ENCODE data around the gene WRAP73. TPM values are rescaled to one million over a fixed set of nuclear protein-coding genes. Genes with fewer than 3 reads are reported as not detected.

Gene WRAP73
- total and polyA plus RNA-seq, 9 of the 15 experiments (the other 6 are each of a cell fraction or from before 2014, with no cell fraction given) = 4.3 to 51.8 (median 30.1) TPM

GRCh38 chr1:3668585-3669300, 18.8 kb upstream of the WRAP73 start (continued):
- TF ChIP-seq, protein P1, sequence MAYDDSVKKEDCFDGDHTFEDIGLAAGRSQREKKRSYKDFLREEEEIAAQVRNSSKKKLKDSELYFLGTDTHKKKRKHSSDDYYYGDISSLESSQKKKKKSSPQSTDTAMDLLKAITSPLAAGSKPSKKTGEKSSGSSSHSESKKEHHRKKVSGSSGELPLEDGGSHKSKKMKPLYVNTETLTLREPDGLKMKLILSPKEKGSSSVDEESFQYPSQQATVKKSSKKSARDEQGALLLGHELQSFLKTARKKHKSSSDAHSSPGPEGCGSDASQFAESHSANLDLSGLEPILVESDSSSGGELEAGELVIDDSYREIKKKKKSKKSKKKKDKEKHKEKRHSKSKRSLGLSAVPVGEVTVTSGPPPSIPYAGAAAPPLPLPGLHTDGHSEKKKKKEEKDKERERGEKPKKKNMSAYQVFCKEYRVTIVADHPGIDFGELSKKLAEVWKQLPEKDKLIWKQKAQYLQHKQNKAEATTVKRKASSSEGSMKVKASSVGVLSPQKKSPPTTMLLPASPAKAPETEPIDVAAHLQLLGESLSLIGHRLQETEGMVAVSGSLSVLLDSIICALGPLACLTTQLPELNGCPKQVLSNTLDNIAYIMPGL (CRISPR knock-in tag; IDR thresholded peaks at IDR 0.05) = no peak
- TF ChIP-seq TRIM24 (IDR thresholded peaks at IDR 0.05) (0 out of 4 replicates have a peak, but pooled peaks of 1 of the 2 experiments have one; percentile 12), HLTF (IDR thresholded peaks at IDR 0.05) (no peak), CSDE1 (IDR thresholded peaks at IDR 0.05) (no peak), ZNF584 (CRISPR knock-in tag; IDR thresholded peaks at IDR 0.05; ENCODE audit: low read depth) (no peak), RBM15 (IDR thresholded peaks at IDR 0.05; ENCODE audit: insufficient read depth, low read length) (no peak), JUND (IDR thresholded peaks at IDR 0.05; ENCODE audit: borderline replicate concordance, low read depth, low read length) (no peak), JUND (tag; IDR thresholded peaks at IDR 0.05; ENCODE audit: borderline replicate concordance, low read depth, low read length) (no peak), SMAD2 (IDR thresholded peaks at IDR 0.05; ENCODE audit: low read depth, low read length) (no peak), NFIX (CRISPR knock-in tag; IDR thresholded peaks at IDR 0.05; ENCODE audit: low read depth) (no peak), POLR2AphosphoS5 (IDR thresholded peaks at IDR 0.05; ENCODE audit: control insufficient read depth, insufficient read depth, low read depth, low read length) (no peak), ZNF24 (IDR thresholded peaks at IDR 0.05) (no peak), TFE3 (CRISPR knock-in tag; IDR thresholded peaks at IDR 0.05) (no peak), MAZ (CRISPR knock-in tag; conservative IDR thresholded peaks at IDR 0.05 in 1 of 2, IDR thresholded peaks at IDR 0.05 in 1 of 2) (peak in 1 of 2 experiments; percentile 52; a peak in 1 of 4 replicates), TCF3 (CRISPR knock-in tag; IDR thresholded peaks at IDR 0.05) (no peak), SMAD1 (IDR thresholded peaks at IDR 0.05; ENCODE audit: low read depth, low read length, partially characterized antibody) (no peak), POLR2B (IDR thresholded peaks at IDR 0.05; ENCODE audit: low read depth, partially characterized antibody) (no peak), ESRRA (IDR thresholded peaks at IDR 0.05; ENCODE audit: borderline replicate concordance, low read depth) (peak; percentile 87), ZKSCAN3 (CRISPR knock-in tag; IDR thresholded peaks at IDR 0.05) (no peak)
- TF ChIP-seq, protein P2, sequence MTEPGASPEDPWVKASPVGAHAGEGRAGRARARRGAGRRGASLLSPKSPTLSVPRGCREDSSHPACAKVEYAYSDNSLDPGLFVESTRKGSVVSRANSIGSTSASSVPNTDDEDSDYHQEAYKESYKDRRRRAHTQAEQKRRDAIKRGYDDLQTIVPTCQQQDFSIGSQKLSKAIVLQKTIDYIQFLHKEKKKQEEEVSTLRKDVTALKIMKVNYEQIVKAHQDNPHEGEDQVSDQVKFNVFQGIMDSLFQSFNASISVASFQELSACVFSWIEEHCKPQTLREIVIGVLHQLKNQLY (CRISPR knock-in tag; conservative IDR thresholded peaks at IDR 0.05) = no peak
- TF ChIP-seq, protein P3, sequence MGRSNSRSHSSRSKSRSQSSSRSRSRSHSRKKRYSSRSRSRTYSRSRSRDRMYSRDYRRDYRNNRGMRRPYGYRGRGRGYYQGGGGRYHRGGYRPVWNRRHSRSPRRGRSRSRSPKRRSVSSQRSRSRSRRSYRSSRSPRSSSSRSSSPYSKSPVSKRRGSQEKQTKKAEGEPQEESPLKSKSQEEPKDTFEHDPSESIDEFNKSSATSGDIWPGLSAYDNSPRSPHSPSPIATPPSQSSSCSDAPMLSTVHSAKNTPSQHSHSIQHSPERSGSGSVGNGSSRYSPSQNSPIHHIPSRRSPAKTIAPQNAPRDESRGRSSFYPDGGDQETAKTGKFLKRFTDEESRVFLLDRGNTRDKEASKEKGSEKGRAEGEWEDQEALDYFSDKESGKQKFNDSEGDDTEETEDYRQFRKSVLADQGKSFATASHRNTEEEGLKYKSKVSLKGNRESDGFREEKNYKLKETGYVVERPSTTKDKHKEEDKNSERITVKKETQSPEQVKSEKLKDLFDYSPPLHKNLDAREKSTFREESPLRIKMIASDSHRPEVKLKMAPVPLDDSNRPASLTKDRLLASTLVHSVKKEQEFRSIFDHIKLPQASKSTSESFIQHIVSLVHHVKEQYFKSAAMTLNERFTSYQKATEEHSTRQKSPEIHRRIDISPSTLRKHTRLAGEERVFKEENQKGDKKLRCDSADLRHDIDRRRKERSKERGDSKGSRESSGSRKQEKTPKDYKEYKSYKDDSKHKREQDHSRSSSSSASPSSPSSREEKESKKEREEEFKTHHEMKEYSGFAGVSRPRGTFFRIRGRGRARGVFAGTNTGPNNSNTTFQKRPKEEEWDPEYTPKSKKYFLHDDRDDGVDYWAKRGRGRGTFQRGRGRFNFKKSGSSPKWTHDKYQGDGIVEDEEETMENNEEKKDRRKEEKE (IDR thresholded peaks at IDR 0.05; ENCODE audit: borderline replicate concordance in 1 of 2, control insufficient read depth in 1 of 2, low read depth in 2 of 2, low read length in 1 of 2) = no peak
